GM18498 (cell line): Measurements from ENCODE around the gene MS4A7.
"Not testable (repeated sequence)": the region's sequence is repeated elsewhere in the genome, so short reads cannot be mapped to it uniquely, and the experiment has no call there.

Experiments
- ATAC-seq: cut with Tn5 transposase; IDR thresholded peaks from one replicate; pipeline ENCODE4 v1.9.1; 2021; ENCODE audit warnings: mild to moderate bottlenecking, moderate library complexity; ENCODE audit not compliant: unreplicated experiment

The MS4A7 gene

GRCh38 chr11:60378354-60378753 lies at the start of gene MS4A7:
Gene MS4A7, plus strand, starts transcription at chr11:60378532. Its CDS starts 4,610 bp downstream, at chr11:60383142.
- ATAC-seq, result peak; percentile 90

GRCh38 chr11:60332846-60333245 lies 45.5 kb upstream of the MS4A7 start:
- ATAC-seq, result no peak

- ATAC-seq, result no peak
Observed at GRCh38 chr11:60334005-60334620, 44.2 kb upstream of the MS4A7 start.

- peak; percentile 67 for ATAC-seq
Observed at GRCh38 chr11:60336767-60337391, 41.5 kb upstream of the MS4A7 start.

- ATAC-seq, result no peak
Observed at GRCh38 chr11:60338053-60338452, 40.3 kb upstream of the MS4A7 start.

GRCh38 chr11:60339356-60339755 lies 39.0 kb upstream of the MS4A7 start:
- no peak for ATAC-seq

GRCh38 chr11:60343094-60343704 lies 35.1 kb upstream of the MS4A7 start:
- ATAC-seq, result no peak

GRCh38 chr11:60344146-60344545 lies 34.2 kb upstream of the MS4A7 start:
- no peak for ATAC-seq

- ATAC-seq, result no peak
Observed at GRCh38 chr11:60345489-60345888, 32.8 kb upstream of the MS4A7 start.

- peak; percentile 72 for ATAC-seq
Observed at GRCh38 chr11:60347084-60347797, 31.1 kb upstream of the MS4A7 start.

GRCh38 chr11:60348116-60348515 lies 30.2 kb upstream of the MS4A7 start:
- no peak for ATAC-seq

- no peak for ATAC-seq
Observed at GRCh38 chr11:60349990-60350389, 28.3 kb upstream of the MS4A7 start.

- ATAC-seq, result no peak
Observed at GRCh38 chr11:60357771-60358170, 20.6 kb upstream of the MS4A7 start.

GRCh38 chr11:60360621-60361020 lies 17.7 kb upstream of the MS4A7 start:
- no peak for ATAC-seq

GRCh38 chr11:60362241-60362640 lies 16.1 kb upstream of the MS4A7 start:
- no peak for ATAC-seq

- peak; percentile 60 for ATAC-seq
Observed at GRCh38 chr11:60363542-60364470, 14.5 kb upstream of the MS4A7 start.

- not testable (repeated sequence) for ATAC-seq
Observed at GRCh38 chr11:60366262-60366904, 11.9 kb upstream of the MS4A7 start.

- ATAC-seq, result peak; percentile 81
Observed at GRCh38 chr11:60367009-60367408, 11.3 kb upstream of the MS4A7 start.

- ATAC-seq, result no peak
Observed at GRCh38 chr11:60367896-60368295, 10.4 kb upstream of the MS4A7 start.

GRCh38 chr11:60370252-60370810 lies 8.0 kb upstream of the MS4A7 start:
- no peak for ATAC-seq
